GM12872 (cell line): ENCODE measurements around the gene KCNMA1.

Experiments
- TF ChIP-seq, protein P1 (sequence below): IDR thresholded peaks from 3 replicates; pipeline ENCODE4 v1.5.1; 2011; ENCODE audit warnings: low read depth, mild to moderate bottlenecking, low read length, moderate library complexity; ENCODE audit not compliant: insufficient read depth

Gene KCNMA1

DNA sequence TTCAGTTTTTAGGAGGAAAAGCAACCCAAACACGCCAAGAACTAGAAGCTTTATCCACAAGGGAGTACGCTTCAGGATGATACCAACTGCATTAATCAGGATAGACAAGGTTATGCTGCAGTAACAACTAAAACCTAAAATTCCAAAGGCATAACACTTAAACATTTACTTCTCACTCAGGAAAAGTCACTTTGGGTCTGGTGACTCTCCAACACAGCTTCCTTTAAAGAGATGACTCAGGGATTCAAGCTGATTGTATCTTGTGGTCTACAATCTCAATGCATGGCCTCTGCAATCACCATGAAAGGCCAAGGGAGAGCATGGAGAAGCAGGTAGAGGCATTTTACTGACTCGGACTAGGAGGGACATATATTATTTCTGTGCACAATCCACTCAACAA, 315.8 kb downstream of the KCNMA1 start:
- TF ChIP-seq, protein P1, sequence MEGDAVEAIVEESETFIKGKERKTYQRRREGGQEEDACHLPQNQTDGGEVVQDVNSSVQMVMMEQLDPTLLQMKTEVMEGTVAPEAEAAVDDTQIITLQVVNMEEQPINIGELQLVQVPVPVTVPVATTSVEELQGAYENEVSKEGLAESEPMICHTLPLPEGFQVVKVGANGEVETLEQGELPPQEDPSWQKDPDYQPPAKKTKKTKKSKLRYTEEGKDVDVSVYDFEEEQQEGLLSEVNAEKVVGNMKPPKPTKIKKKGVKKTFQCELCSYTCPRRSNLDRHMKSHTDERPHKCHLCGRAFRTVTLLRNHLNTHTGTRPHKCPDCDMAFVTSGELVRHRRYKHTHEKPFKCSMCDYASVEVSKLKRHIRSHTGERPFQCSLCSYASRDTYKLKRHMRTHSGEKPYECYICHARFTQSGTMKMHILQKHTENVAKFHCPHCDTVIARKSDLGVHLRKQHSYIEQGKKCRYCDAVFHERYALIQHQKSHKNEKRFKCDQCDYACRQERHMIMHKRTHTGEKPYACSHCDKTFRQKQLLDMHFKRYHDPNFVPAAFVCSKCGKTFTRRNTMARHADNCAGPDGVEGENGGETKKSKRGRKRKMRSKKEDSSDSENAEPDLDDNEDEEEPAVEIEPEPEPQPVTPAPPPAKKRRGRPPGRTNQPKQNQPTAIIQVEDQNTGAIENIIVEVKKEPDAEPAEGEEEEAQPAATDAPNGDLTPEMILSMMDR: no peak

DNA sequence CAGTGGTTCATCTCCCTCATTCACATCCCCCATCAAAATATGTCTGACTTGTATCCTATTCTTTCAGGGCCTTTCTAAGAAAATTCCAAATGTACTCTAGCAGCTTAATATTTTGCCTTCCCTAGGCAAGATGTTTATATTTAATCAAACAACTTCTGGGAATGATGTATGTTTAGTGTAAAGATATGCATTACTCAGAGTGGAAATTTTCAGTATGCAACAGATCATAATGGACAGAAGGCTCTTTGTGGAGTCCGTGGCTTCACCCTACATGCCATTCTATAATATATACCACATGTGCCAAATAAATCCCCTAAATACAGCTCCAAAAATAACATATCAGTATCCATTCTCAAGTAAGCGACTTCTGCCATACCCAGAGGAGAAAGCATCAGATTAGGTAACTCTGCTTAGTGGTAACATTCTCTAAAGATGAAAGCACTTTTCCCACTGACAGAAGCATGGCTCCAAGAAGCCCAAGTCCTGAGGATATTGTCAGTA, 316.6 kb downstream of the KCNMA1 start:
- TF ChIP-seq, protein P1: no peak

DNA sequence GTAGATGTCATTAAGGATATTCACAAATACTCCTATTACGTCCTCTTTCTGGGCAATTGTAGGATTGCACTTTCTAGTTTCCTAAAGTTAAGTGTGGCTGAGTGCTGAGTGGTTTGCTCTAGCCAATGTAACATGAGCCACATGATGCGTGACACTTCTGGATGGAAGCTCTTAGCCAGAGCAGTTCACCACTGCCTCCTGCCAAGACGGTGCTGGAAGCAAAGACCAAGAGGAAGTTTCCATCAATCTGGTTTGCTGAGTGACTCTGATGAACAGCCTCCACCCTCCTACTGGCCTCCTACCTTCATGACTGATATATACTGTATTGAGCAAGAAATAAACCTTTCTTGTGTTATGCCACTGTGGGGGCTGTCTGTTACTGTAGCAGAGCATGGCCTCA, 318.1 kb downstream of the KCNMA1 start:
- TF ChIP-seq, protein P1: no peak

DNA sequence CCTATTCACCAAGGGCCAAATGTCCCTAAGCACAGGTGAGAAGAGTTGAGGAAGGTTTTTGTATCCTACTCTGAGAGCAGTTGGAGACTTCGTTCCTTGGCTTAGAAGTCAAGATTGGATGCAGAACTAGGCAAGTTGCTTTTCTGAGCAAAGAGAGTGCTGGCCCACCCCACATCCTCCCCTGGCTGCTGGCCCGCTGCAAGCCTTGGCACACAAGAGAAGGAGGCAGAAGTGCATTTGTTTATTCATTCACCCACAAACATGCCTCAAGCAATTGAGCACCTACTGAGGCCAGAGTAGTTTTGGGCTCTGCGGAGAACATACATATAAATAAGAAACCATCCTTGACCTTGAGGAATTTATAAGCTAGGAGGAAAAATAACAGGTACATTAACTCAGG, 318.9 kb downstream of the KCNMA1 start:
- TF ChIP-seq, protein P1: no peak

DNA sequence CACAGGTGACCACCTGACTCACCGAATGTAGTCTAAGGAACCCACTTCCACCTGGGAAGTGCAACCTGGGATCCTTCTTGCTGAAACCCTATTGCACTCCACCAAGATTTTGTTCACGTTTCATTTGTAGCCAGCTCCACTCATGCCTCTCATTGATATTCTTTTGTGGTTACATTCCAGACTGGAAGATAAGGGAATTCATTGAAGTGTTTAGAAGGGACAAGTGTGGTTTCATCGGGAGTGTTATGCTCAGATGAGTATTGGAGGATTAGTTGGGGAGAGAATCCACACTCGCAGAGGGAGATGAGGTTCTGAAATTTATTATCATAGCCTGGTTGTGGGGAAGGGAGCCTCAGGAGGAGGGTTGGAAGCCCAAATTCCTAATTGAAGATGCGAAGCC, 320.4 kb downstream of the KCNMA1 start:
- TF ChIP-seq, protein P1: no peak

DNA sequence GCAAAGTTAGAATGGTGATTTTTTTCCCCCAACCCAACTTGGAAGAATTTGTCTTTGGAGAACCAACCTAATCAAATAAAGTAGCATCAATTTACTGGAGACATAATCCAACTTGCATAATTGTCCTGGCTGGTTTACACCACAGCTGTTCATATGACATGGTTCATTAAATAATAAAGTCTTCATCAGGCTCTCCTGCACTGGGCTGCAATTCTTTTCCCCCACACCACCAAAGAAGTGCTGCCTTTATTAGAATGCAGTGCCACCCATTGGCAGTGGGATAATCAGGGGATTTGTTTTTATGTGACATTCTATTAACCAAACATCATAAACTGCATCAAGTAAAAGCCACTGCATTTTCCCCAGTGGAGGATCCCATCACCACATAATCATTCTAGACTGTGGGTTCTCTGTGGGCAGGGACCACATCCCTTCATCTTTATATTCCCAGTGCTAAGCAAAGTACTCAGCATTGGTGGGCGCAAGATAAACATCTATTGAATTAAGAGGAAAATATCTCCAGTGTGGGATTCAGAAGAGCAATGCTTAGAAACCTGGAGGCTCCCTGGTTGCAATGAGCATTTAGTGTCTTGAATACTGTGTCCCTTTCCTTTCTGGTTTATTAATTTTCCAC, 322.0 kb downstream of the KCNMA1 start:
- TF ChIP-seq, protein P1: no peak

DNA sequence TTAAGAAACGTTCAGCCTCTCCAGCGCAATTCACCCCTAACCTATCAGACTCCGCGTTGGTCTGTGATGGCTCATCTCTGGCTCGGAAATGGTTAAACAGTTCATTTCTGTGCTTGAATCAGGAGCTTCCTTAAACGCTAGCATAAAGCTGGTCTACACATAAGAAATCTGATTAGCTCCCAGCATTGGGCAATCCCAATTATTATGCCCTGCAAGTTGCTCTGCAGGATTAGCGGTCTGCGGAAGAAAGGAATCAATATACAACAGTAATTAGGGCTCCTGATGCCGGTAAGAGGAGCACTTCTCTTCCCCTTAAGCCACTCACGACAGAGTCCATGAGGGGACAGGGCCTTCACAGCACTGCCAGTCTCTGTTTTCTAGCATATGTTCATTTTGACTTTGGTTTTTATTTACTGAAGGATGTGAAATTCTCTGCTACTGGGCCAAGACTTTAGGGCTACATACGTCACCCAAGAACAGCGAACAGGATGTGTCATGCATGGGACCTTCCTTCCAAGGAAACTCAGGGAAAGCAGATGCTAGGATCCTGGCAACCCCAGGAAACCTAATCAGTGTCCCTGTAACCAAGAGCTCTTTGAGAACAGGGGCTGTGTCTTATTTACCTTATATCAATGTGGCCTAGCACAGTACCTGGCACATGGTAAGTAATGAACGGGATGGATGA, 324.4 kb downstream of the KCNMA1 start:
- TF ChIP-seq, protein P1: no peak
